Panc1 (cell line): ENCODE results near the gene JPH4. TPM values are rescaled to one million over a fixed set of nuclear protein-coding genes. Genes with fewer than 3 reads are reported as not detected.
"Not testable (repeated sequence)": the region's sequence is repeated elsewhere in the genome, so short reads cannot be mapped to it uniquely, and the experiment has no call there.

Experiments
- ATAC-seq: fragments of 200-7000 bp; cut with Tn5 transposase; 2 replicates; pipeline ENCODE4 v1.9.1; 2020; ENCODE audit warnings: mild to moderate bottlenecking, moderate library complexity
- BruUV-seq: library from RNA; stranded (reverse); fragments of 400-500 nt; replicated peaks from 2 replicates; lab custom pipeline; 2021; lab: Mats Ljungman, UMichigan
- CTCF ChIA-PET: fragments of 300-600 bp; sonication (Branson Sonifier 250); formaldehyde crosslinking; loops from one replicate; lab custom pipeline; 2022; ENCODE audit warnings: antibody characterized with exemption; lab: Charles Lee
- POLR2A ChIA-PET: fragments of 300-600 bp; sonication (Branson Sonifier 250); formaldehyde crosslinking; loops from one replicate; lab custom pipeline; 2022; ENCODE audit warnings: antibody characterized with exemption; lab: Charles Lee
- DNase-seq: peaks from one replicate; pipeline ENCODE4 v3.0.0-alpha.2; 2010; ENCODE audit warnings: low read depth, low spot score
- H3K27ac ChIP-seq: 2 replicates; pipeline ENCODE4 v1.5.1; 2011; ENCODE audit warnings: mild to moderate bottlenecking, low read length, inconsistent platforms
- H3K27me3 ChIP-seq: fragments of 200-500 bp; sonication (Bioruptor generic); 2 replicates; pipeline ENCODE4 v1.6.0; 2014; ENCODE audit warnings: low read length, inconsistent platforms; ENCODE audit not compliant: control insufficient read depth, insufficient read depth
- H3K36me3 ChIP-seq: fragments of 200-500 bp; sonication (Bioruptor generic); 2 replicates; pipeline ENCODE4 v1.5.1; 2014; ENCODE audit warnings: inconsistent platforms, mild to moderate bottlenecking, low read length, moderate library complexity; ENCODE audit not compliant: control insufficient read depth, insufficient read depth
- H3K4me1 ChIP-seq: 2 replicates; pipeline ENCODE4 v1.5.1; 2011; ENCODE audit warnings: inconsistent platforms, mild to moderate bottlenecking, low read length, moderate library complexity; ENCODE audit not compliant: control insufficient read depth, insufficient read depth
- H3K4me3 ChIP-seq, 2 experiments: 2 replicates each; pipeline ENCODE4 v1.5.1; 2011 to 2012; ENCODE audit warnings: low read depth in 2 of 2, low read length in 2 of 2, mild to moderate bottlenecking in 2 of 2, inconsistent platforms in 1 of 2, moderate library complexity in 1 of 2
- H3K9me3 ChIP-seq: fragments of 200-500 bp; sonication (Bioruptor generic); 2 replicates; pipeline ENCODE4 v1.5.1; 2014; ENCODE audit warnings: low read depth, mild to moderate bottlenecking, inconsistent platforms, low read length, moderate library complexity; ENCODE audit not compliant: control insufficient read depth, insufficient read depth
- POLR2AphosphoS5 ChIP-seq: IDR thresholded peaks from 2 replicates; pipeline ENCODE4 v1.6.1; 2012; ENCODE audit warnings: mild to moderate bottlenecking, low read depth, low read length, moderate library complexity
- SIN3A ChIP-seq: IDR thresholded peaks from 2 replicates; pipeline ENCODE4 v1.6.1; 2012; ENCODE audit warnings: low read depth, mild to moderate bottlenecking, low read length, moderate library complexity, borderline replicate concordance; ENCODE audit not compliant: insufficient read depth
- TCF7L2 ChIP-seq: IDR thresholded peaks from 2 replicates; pipeline ENCODE4 v1.6.1; 2011; ENCODE audit warnings: mild to moderate bottlenecking, low read depth, low read length, inconsistent platforms
- in situ Hi-C: cut with HindIII; loops from 2 replicates; pipeline ENCODE4 v1.10.0; 2016; ENCODE audit warnings: low sequenced_read_pairs, low pct_unique_long_range_greater_than_20kb
- intact Hi-C: fragments of 100-400 bp; cut with micrococcal nuclease; formaldehyde crosslinking; loops from one replicate; pipeline ENCODE4 v1.10.0; 2022; ENCODE audit not compliant: unreplicated experiment
- total RNA-seq: library from RNA; stranded (reverse); gene quantifications from one replicate; pipeline ENCODE4 v1.2.1, GENCODE V29; 2021; ENCODE audit not compliant: unreplicated experiment
- TF ChIP-seq, protein P1 (sequence below), 2 experiments: IDR thresholded peaks; 2 replicates each; pipeline ENCODE4 v1.6.1; 2011 to 2012; ENCODE audit warnings: low read depth in 2 of 2, control low read depth in 1 of 2, low read length in 1 of 2, mild to moderate bottlenecking in 1 of 2, moderate library complexity in 1 of 2; ENCODE audit not compliant: insufficient read depth in 1 of 2

The JPH4 gene
- total RNA-seq, 1 experiment from 2014 or later, result 0.05 TPM

- no TSS peak for BruUV-seq
- ATAC-seq (no peak), DNase-seq (no peak)
- in situ Hi-C loops, result no loop called here
- Histone ChIP-seq H3K27me3 (peaks cover 6% of the 10 kb centered on the region), H3K9me3 (no peaks in the 10 kb centered on the region), H3K36me3 (no peaks in the 10 kb centered on the region), H3K4me1 (no peaks in the 10 kb centered on the region), H3K27ac (no peak overlapping the region), H3K4me3 (no peak overlapping the region)
- POLR2A ChIA-PET, result no interaction called here
- CTCF ChIA-PET, result interaction anchor here (0.6 kb wide), 1 partner anchor 106 kb away, joined by 4 read pairs; no protein-coding TSS in a partner anchor
- TF ChIP-seq SIN3A (no peak), TCF7L2 (no peak), POLR2AphosphoS5 (no peak)
- intact Hi-C loops, result no loop called here
Measured at GRCh38 chr14:23610090-23610814, 31.7 kb upstream of the JPH4 start.

GRCh38 chr14:23609411-23610089 lies 31.0 kb upstream of the JPH4 start:
- intact Hi-C loops, ATAC-seq, BruUV-seq: not testable (repeated sequence)

GRCh38 chr14:23609001-23609400 lies 30.4 kb upstream of the JPH4 start:
- ATAC-seq (no peak), DNase-seq (no peak)
- no peaks in the 10 kb centered on the region for H3K4me1 ChIP-seq
- intact Hi-C loops, result no loop called here
- TF ChIP-seq, protein P1, sequence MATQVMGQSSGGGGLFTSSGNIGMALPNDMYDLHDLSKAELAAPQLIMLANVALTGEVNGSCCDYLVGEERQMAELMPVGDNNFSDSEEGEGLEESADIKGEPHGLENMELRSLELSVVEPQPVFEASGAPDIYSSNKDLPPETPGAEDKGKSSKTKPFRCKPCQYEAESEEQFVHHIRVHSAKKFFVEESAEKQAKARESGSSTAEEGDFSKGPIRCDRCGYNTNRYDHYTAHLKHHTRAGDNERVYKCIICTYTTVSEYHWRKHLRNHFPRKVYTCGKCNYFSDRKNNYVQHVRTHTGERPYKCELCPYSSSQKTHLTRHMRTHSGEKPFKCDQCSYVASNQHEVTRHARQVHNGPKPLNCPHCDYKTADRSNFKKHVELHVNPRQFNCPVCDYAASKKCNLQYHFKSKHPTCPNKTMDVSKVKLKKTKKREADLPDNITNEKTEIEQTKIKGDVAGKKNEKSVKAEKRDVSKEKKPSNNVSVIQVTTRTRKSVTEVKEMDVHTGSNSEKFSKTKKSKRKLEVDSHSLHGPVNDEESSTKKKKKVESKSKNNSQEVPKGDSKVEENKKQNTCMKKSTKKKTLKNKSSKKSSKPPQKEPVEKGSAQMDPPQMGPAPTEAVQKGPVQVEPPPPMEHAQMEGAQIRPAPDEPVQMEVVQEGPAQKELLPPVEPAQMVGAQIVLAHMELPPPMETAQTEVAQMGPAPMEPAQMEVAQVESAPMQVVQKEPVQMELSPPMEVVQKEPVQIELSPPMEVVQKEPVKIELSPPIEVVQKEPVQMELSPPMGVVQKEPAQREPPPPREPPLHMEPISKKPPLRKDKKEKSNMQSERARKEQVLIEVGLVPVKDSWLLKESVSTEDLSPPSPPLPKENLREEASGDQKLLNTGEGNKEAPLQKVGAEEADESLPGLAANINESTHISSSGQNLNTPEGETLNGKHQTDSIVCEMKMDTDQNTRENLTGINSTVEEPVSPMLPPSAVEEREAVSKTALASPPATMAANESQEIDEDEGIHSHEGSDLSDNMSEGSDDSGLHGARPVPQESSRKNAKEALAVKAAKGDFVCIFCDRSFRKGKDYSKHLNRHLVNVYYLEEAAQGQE (IDR thresholded peaks at IDR 0.05; ENCODE audit: insufficient read depth in 1 of 2, low read depth in 2 of 2, low read length in 1 of 2), result no peak
- no peak for TF ChIP-seq TCF7L2
- H3K4me3 ChIP-seq, result no peak overlapping the region
- POLR2A ChIA-PET, result no interaction called here
- peaks cover 6% of the 10 kb centered on the region for H3K27me3 ChIP-seq
- H3K27ac ChIP-seq, result no peak overlapping the region
- BruUV-seq, result no TSS peak
- CTCF ChIA-PET, result no interaction called here
- H3K36me3 ChIP-seq, result no peaks in the 10 kb centered on the region
- in situ Hi-C loops, result no loop called here
- H3K9me3 ChIP-seq, result no peaks in the 10 kb centered on the region

More at GRCh38 chr14:23609411-23610089, 31.0 kb upstream of the JPH4 start:
- POLR2A ChIA-PET, H3K4me1 ChIP-seq, H3K4me3 ChIP-seq, in situ Hi-C loops, CTCF ChIA-PET, H3K27ac ChIP-seq, DNase-seq, H3K9me3 ChIP-seq, H3K27me3 ChIP-seq, H3K36me3 ChIP-seq: not testable (repeated sequence)
